ENCODE data around the gene TOP2B.

Gene TOP2B

GRCh38 chr3:25621087-25621486 is 43.6 kb downstream of the TOP2B start:
- in situ Hi-C loops (cut with HindIII; ENCODE audit: low sequenced_read_pairs), result no loop called here

DNA sequence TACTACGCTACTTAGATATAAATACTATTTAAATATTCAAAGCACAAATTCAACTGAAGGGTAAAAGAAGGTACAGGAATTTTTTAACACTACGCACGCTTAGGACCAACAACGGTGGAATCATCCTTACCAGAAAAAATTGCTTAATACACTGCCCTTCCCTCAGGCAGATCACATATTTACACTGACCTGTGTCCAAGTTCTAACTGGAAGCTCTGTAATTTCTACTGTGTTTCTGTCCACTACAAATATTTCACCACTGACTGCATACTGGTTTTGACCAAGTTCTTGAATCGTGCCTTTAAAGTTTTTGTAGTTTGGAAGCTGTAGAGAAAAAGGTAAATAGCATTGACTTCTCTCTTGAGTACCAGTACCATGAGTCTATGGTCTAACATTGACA is 44.2 kb downstream of the TOP2B start:
- in situ Hi-C loops (cut with HindIII; ENCODE audit: low sequenced_read_pairs), result no loop called here

DNA sequence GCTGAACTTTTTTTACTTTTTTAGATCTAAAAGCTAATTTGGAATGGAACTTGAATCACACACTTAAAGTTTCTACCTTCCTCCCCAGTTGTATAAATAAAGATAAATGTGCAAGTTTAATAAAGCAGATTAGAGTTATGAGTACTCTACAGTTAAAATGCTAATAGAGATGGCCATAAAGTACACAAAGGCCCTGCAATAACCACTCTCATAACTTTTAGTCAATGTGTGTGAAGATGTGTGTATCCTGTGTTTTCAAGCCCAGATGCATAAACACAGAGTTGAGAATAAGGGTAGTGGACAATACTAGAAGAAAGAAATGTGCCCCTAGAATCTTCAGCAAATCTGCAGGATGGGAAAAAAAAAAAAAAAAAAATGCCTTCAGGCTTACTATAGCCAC is 45.3 kb downstream of the TOP2B start:
- in situ Hi-C loops (cut with HindIII; ENCODE audit: low sequenced_read_pairs), result no loop called here

DNA sequence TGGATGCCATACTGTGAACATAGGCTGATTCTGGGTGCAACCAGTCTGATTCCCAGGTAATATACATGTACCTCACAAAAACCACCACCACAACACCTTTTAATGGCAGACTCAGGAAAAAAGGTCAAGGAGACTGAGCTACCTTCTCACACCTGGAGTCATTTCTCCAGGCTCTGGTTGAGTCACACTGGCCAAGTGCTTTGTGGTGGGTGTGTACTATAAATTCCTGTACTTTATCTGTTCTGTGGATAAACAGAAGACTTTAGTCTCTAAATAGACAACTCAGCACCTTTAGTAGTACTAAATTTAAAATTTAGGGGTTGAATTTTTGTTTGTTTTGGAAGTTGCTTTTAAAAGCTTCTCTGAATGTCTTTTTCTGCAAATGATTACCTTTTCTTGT is 46.7 kb downstream of the TOP2B start:
- in situ Hi-C loops (cut with HindIII; ENCODE audit: low sequenced_read_pairs), result no loop called here

DNA sequence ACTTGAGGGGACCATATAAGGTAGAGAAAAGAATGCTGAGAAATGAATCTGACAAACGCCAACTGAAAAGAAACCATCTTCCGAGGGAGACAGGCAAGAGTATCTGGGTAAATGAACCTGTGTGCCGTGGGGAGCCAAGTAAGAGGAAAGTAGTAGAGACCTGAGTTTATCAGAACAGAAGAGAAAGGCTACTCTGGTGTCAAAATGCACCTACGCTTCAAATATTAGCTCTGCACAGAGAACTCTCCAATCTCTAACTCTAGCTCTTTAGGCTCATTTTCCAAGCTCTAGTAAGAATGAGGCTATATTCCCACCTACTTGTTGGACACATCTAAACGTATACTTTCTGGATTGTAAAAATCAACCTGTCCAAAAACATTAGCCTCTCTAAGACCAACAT is 53.5 kb downstream of the TOP2B start:
- in situ Hi-C loops (cut with HindIII; ENCODE audit: low sequenced_read_pairs), result no loop called here

GRCh38 chr3:25610779-25611178 is 53.9 kb downstream of the TOP2B start:
- in situ Hi-C loops (cut with HindIII; ENCODE audit: low sequenced_read_pairs), result no loop called here

GRCh38 chr3:25610167-25610566 is 54.5 kb downstream of the TOP2B start:
- in situ Hi-C loops (cut with HindIII; ENCODE audit: low sequenced_read_pairs), result no loop called here

GRCh38 chr3:25604107-25604805 is 60.5 kb downstream of the TOP2B start:
- in situ Hi-C loops (cut with HindIII; ENCODE audit: low sequenced_read_pairs), result no loop called here

DNA sequence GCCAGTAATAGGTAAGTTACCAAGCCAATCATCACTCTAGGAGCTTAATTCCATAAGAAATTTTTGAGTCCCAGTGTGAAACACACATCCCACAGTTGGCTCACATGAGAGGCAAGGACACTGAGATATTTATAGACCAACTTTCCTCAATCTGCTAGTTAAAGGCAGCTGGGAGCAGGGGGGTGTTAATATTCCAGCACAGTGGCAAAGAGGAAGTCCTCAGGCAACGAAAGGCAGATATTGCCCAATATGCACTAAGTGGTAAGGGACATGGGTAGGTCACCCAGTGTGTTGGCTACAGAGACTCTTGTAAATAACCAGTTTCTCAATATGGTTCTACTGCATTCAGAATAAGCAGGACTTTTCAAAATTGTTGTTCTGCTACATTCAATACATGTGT is 61.0 kb downstream of the TOP2B start:
- in situ Hi-C loops (cut with HindIII; ENCODE audit: low sequenced_read_pairs), result no loop called here

GRCh38 chr3:25597535-25598101 is 67.1 kb downstream of the TOP2B start:
- in situ Hi-C loops (cut with HindIII; ENCODE audit: low sequenced_read_pairs), result no loop called here

GRCh38 chr3:25594007-25594502 is 70.7 kb downstream of the TOP2B start:
- in situ Hi-C loops (cut with HindIII; ENCODE audit: low sequenced_read_pairs), result no loop called here

GRCh38 chr3:25593001-25593400 is 71.7 kb downstream of the TOP2B start:
- in situ Hi-C loops (cut with HindIII; ENCODE audit: low sequenced_read_pairs), result no loop called here

DNA sequence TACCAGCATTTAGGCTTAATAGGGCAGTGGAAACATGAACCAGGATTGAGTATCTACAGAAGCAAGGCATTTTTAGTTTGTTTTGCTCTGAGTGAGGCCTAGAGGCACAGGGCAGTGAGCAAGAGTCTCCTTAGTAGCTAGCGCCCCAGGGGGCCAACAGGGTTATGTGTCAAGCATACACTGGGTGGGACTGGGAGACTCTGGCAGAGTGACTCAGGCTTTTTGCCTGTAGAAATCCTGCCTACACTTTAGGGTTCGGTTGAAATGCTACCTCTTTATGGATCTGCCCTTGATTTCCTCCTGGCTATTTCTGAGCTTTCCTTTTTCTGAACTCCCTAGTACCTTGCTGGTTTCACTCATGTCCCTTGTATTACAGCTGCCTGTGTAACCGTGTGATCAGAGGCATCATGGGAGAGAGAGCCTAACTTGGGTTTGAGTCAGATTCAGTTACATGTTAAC is 72.2 kb downstream of the TOP2B start:
- in situ Hi-C loops (cut with HindIII; ENCODE audit: low sequenced_read_pairs), result no loop called here

GRCh38 chr3:25589783-25590258 is 74.9 kb downstream of the TOP2B start:
- in situ Hi-C loops (cut with HindIII; ENCODE audit: low sequenced_read_pairs), result no loop called here

DNA sequence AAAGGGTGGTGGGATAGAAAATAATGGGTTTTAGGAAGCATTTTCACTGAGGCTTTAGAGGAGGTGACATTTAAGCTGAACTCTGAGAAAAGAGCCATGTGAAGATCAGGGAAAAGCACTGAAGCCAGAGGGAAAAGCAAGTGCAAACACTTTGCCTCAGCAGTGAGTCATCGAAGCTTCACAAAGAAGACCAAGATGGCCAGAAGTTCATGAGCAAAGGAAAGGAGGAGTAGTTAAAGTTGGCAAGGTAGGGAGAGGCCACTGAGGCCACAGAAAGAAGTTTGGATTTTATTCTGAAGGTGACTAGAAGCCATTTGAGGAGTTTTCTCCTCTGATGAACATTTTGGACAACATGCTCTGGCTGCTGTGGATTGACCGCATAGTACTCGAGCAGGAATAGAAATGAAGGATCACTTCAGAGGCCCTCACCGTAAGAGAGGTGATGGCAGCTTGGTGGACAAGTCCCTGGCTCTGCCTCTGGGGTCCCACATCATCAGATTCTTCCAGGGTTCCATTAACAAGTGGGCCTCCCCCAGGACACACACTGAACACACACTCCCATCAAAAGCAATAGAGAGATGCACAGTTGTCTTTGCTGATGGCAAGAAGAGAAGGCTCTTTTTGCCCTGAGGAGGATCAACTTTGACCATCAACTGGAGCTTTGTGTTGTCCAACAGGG is 75.5 kb downstream of the TOP2B start:
- in situ Hi-C loops (cut with HindIII; ENCODE audit: low sequenced_read_pairs), result no loop called here

DNA sequence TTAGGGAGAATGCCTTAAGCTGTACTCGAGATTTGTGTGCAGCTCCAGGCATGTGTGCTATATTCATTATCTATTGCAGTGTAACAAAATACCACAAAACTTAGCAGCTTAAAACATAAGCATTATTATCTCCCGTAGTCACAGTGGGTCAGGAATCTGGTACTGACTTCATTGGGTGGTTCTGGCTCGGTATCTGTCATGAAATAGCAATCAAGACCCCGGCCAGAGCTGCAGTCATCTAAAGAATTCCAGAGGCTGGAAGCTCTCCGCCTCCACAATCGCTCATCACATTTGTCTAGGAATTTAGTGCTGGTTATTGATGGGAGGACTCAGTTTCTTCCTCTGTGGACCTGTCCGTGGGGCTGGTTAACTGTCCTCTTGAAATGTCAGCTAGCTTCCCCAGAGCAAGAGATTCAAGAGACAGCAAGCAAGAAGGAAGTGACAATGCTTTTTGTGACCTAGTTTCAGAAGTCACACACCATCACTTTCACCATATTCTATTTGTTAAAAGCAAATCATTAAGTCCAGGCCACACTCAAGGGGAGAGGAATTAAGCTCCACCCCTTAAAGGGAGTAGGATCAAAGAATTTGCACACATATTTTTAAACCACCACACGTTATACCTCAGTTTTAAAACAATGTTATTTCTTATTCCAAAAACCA is 76.1 kb downstream of the TOP2B start:
- in situ Hi-C loops (cut with HindIII; ENCODE audit: low sequenced_read_pairs), result no loop called here

DNA sequence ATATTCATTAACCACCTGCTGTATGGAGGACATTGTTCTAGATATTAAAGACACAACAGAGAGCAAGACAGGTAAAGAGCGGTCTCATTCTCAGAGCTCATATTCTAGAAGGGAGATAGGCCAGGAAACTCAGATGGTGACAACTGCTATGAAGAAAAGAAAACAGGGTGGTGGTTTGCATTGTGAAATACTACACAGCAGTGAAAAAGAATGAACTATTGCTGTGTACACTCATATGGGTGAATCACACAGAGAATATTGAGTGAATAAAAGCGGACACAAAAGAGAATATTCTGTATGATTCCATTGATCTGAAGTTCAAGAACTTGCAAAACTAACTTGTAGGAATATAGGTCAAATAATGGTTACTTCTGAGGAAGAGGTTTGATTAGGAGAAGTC is 76.7 kb downstream of the TOP2B start:
- in situ Hi-C loops (cut with HindIII; ENCODE audit: low sequenced_read_pairs), result no loop called here

- in situ Hi-C loops (cut with HindIII; ENCODE audit: low sequenced_read_pairs), result no loop called here
These were observed 77.2 kb downstream of the TOP2B start for GRCh38 chr3:25587526-25587925.

DNA sequence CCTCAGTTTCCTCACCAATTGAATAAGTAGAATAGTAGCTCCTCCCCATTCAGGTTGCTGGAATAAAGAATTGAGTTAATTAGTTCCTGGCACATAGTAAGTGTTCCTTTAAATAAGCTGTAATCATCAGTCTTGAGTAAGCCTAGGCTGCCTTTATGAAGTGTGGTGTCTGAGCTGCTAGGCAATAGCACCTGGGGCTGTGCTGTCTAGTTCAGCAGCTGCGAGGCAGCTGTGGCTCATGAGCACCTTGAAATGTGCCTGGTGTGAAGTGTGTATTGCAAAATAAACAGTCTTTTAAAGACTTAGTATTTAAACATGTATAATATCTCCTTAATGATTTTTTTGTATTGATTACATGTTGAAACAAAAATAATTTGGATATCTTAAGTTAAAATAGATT is 77.6 kb downstream of the TOP2B start:
- in situ Hi-C loops (cut with HindIII; ENCODE audit: low sequenced_read_pairs), result no loop called here

- in situ Hi-C loops (cut with HindIII; ENCODE audit: low sequenced_read_pairs), result no loop called here
These were observed 78.2 kb downstream of the TOP2B start for GRCh38 chr3:25586553-25586952.

DNA sequence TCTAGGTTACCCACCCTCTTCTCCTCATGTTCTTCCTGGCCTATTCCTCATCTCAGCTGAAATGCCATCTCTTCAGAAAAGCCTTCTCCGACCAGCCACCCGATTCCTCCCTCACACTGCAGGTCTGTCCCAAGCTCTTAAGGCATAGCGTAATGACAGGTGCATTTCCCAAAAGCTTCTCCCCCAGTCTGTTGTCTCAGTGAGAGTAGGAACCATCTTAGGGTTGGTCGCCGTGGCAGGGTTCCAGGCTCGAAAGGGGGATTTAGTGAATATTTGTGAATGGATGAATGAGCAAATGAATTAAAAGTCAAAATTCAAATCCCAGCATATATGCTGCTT is 78.6 kb downstream of the TOP2B start:
- in situ Hi-C loops (cut with HindIII; ENCODE audit: low sequenced_read_pairs), result no loop called here

Measured in DLD1 (cell line).